ENCODE data around the gene LARP4B.

Gene LARP4B

GRCh38 chr10:866577-866941 lies 64.9 kb downstream of the LARP4B start:
- no peak for DNase-seq (ENCODE audit: low read depth)

GRCh38 chr10:865924-866576 lies 65.5 kb downstream of the LARP4B start:
- DNase-seq (ENCODE audit: low read depth), result no peak

- no peak for DNase-seq (ENCODE audit: low read depth)
Observed at GRCh38 chr10:865257-865656, 66.2 kb downstream of the LARP4B start.

GRCh38 chr10:860519-860918 lies 71.0 kb downstream of the LARP4B start:
- no peak for DNase-seq (ENCODE audit: low read depth)

GRCh38 chr10:856416-857157 lies 74.9 kb downstream of the LARP4B start:
- no peak for DNase-seq (ENCODE audit: low read depth)

GRCh38 chr10:855671-856070 lies 75.8 kb downstream of the LARP4B start:
- DNase-seq (ENCODE audit: low read depth), result no peak

- DNase-seq (ENCODE audit: low read depth), result no peak
Observed at GRCh38 chr10:855079-855478, 76.4 kb downstream of the LARP4B start.

- no peak for DNase-seq (ENCODE audit: low read depth)
Observed at GRCh38 chr10:853017-853416, 78.5 kb downstream of the LARP4B start.

- no peak for DNase-seq (ENCODE audit: low read depth)
Observed at GRCh38 chr10:852386-852785, 79.1 kb downstream of the LARP4B start.

- no peak for DNase-seq (ENCODE audit: low read depth)
Observed at GRCh38 chr10:851901-852300, 79.6 kb downstream of the LARP4B start.

- DNase-seq (ENCODE audit: low read depth), result no peak
Observed at GRCh38 chr10:850093-850492, 81.4 kb downstream of the LARP4B start.

GRCh38 chr10:847868-848267 lies 83.6 kb downstream of the LARP4B start:
- no peak for DNase-seq (ENCODE audit: low read depth)

- DNase-seq (ENCODE audit: low read depth), result no peak
Observed at GRCh38 chr10:846126-846685, 85.3 kb downstream of the LARP4B start.

GRCh38 chr10:845526-845925 lies 86.0 kb downstream of the LARP4B start:
- no peak for DNase-seq (ENCODE audit: low read depth)

GRCh38 chr10:844552-844951 lies 87.0 kb downstream of the LARP4B start:
- DNase-seq (ENCODE audit: low read depth), result no peak

- DNase-seq (ENCODE audit: low read depth), result no peak
Observed at GRCh38 chr10:843703-844102, 87.8 kb downstream of the LARP4B start.

GRCh38 chr10:842795-843194 lies 88.7 kb downstream of the LARP4B start:
- no peak for DNase-seq (ENCODE audit: low read depth)

GRCh38 chr10:841535-841934 lies 90.0 kb downstream of the LARP4B start:
- DNase-seq (ENCODE audit: low read depth), result no peak

GRCh38 chr10:839550-840205 lies 91.8 kb downstream of the LARP4B start:
- no peak for DNase-seq (ENCODE audit: low read depth)

GRCh38 chr10:836782-837181 lies 94.7 kb downstream of the LARP4B start:
- no peak for DNase-seq (ENCODE audit: low read depth)

GRCh38 chr10:834493-834892 lies 97.0 kb downstream of the LARP4B start:
- DNase-seq (ENCODE audit: low read depth), result no peak

- DNase-seq (ENCODE audit: low read depth), result no peak
Observed at GRCh38 chr10:829241-829640, 102.3 kb downstream of the LARP4B start.

GRCh38 chr10:828191-828590 lies 103.3 kb downstream of the LARP4B start:
- DNase-seq (ENCODE audit: low read depth), result no peak

All from activated T-helper 9 cell treated with anti-CD3 and anti-CD28 coated beads, Interleukin-2, amount 50 U/mL, for 16 hours (primary cell).